Pancreas (tissue), 10 donors: Measurements from ENCODE around the gene RETREG1. TPM values are rescaled to one million over a fixed set of nuclear protein-coding genes. Genes with fewer than 3 reads are reported as not detected.

Experiments
- ATAC-seq, 4 donors: fragments of 200-7000 bp; cut with Tn5 transposase; one replicate each; pipeline versions ENCODE4 v1.8.0 to v1.9.1; 2020; ENCODE audit warnings: mild to moderate bottlenecking in 4 of 4, moderate library complexity in 4 of 4
- DNase-seq, 6 donors: peaks; one replicate each; pipeline ENCODE4 v3.0.0-alpha.2; 2020
- FAIRE-seq: peaks from 2 replicates; lab custom pipeline; 2012; peaks lifted over from hg19 to GRCh38; lab: Jason Lieb, UNC
- H3K27ac ChIP-seq, 4 donors: fragments of 200-600 bp; sonication (generic); 1 replicate in 3 of 4; 2 replicates in 1 of 4; pipeline versions ENCODE4 v1.5.0 to v1.8.0; 2020
- H3K27me3 ChIP-seq, 4 donors: fragments of 200-600 bp; one replicate each; pipeline ENCODE4 v1.8.0; 2021
- H3K36me3 ChIP-seq, 3 donors: fragments of 200-600 bp; sonication (generic) in 1 of 3; one replicate each; pipeline versions ENCODE4 v1.5.0 to v1.8.0; 2020 to 2021
- H3K4me1 ChIP-seq, 3 donors: fragments of 200-600 bp; one replicate each; pipeline ENCODE4 v1.8.0; 2021
- H3K4me3 ChIP-seq, 4 donors: fragments of 200-600 bp; sonication (generic) in 2 of 4; one replicate each; pipeline versions ENCODE4 v1.5.0 to v1.8.0; 2020 to 2021
- H3K9me3 ChIP-seq, 4 donors: fragments of 200-600 bp; one replicate each; pipeline ENCODE4 v1.8.0; 2021
- CTCF ChIP-seq, 4 donors: fragments of 200-600 bp; sonication (generic) in 3 of 4; IDR thresholded peaks; one replicate each; pipeline versions ENCODE4 v1.5.0 to v1.8.0; 2021; ENCODE audit warnings: antibody characterized with exemption in 4 of 4
- WGBS, 2 donors: extraction: QIAGEN DNeasy Blood & Tissue Kit; methylation state at CpG; one replicate each; pipeline ENCODE4 v1.1.7; 2013; 5-methylcytosine and 5-hydroxymethylcytosine counted together
- intact Hi-C, 3 donors: fragments of 100-400 bp; cut with DNase I; formaldehyde crosslinking; loops; one replicate each; pipeline versions ENCODE4 v1.11.1 to v1.14.2; 2022
- polyA plus RNA-seq, 2 donors: library from polyadenylated mRNA; stranded (reverse); fragments of 200-250 nt; gene quantifications; one replicate each; pipeline ENCODE4 v1.2.3, GENCODE V29; 2013
- total RNA-seq, 6 donors: library from RNA; stranded (reverse); fragmentation: NEBNext Ultra II Directional in 4 of 6; extraction: Animal tissue kit (Norgen Biotek cat#: 25700) in 4 of 6; gene quantifications; one replicate each; pipeline versions ENCODE4 v1.2.1 to v1.2.4, GENCODE V29; 2021 to 2023
- donor health status: healthy with polysubstance abuse.
- donor health status: DM: no; HTN: no; CAD: no; lungs with moderate emphysema.
- donor health status: DM: no; HTN: no; CAD: no.
- donor health status: control.
- donor health status: control.
- donor health status: Bipolar disorder and iron deficiency.
- donor health status: DM: yes; HTN: yes; CAD: no.
- donor health status: DM: no; HTN: no; CAD: no.
- donor health status: DM: no; HTN: no; CAD: no.
- donor health status: DM: yes; HTN: yes; CAD: no.

Gene RETREG1
- total and polyA plus RNA-seq, 8 donors: 5.3 to 22.6 (median 15.5) TPM

- no peaks in the 10 kb centered on the region for H3K9me3 ChIP-seq
- no peaks in the 10 kb centered on the region for H3K4me1 ChIP-seq
- H3K27me3 ChIP-seq: no peaks in the 10 kb centered on the region
- peak in 2 of 4 donors; percentile 46 to 54 for ATAC-seq
- FAIRE-seq: no peak
- H3K36me3 ChIP-seq: no peaks in the 10 kb centered on the region
- intact Hi-C loops: no loop called here
- H3K4me3 ChIP-seq: no peak overlapping the region
- WGBS, 2 donors: 56 to 57% methylated on average over 7 of the region's 7 CpGs
- TF ChIP-seq CTCF (IDR thresholded peaks at IDR 0.05): no peak
- peak in 1 of 6 donors; percentile 24 for DNase-seq
- no peak overlapping the region for H3K27ac ChIP-seq
These were observed 16.4 kb downstream of the RETREG1 start for GRCh38 chr5:16600397-16600796.

- no peaks in the 10 kb centered on the region for H3K36me3 ChIP-seq
- ATAC-seq (no peak), FAIRE-seq (no peak)
These were observed 18.7 kb downstream of the RETREG1 start for GRCh38 chr5:16597946-16598694.

GRCh38 chr5:16596581-16596940, 20.2 kb downstream of the RETREG1 start:
- ATAC-seq (no peak), FAIRE-seq (no peak), DNase-seq (no peak)
- 88 to 89% methylated on average over 5 of the region's 5 CpGs for WGBS, 2 donors
- no peaks in the 10 kb centered on the region for H3K4me1 ChIP-seq
- intact Hi-C loops: no loop called here
- TF ChIP-seq CTCF (IDR thresholded peaks at IDR 0.05): no peak
- no peaks in the 10 kb centered on the region for H3K36me3 ChIP-seq
- H3K27ac ChIP-seq: no peak overlapping the region
- H3K4me3 ChIP-seq: no peak overlapping the region
- H3K9me3 ChIP-seq: no peaks in the 10 kb centered on the region
- H3K27me3 ChIP-seq: no peaks in the 10 kb centered on the region

More at GRCh38 chr5:16597946-16598694, 18.7 kb downstream of the RETREG1 start:
- WGBS, 2 donors: 78 to 90% methylated on average over 10 of the region's 10 CpGs
- TF ChIP-seq CTCF (IDR thresholded peaks at IDR 0.05): no peak
- Histone ChIP-seq H3K4me3 (no peak overlapping the region), H3K4me1 (no peaks in the 10 kb centered on the region), H3K27me3 (no peaks in the 10 kb centered on the region), H3K9me3 (no peaks in the 10 kb centered on the region), H3K27ac (no peak overlapping the region)
- no peak for DNase-seq
- intact Hi-C loops: no loop called here

DNA sequence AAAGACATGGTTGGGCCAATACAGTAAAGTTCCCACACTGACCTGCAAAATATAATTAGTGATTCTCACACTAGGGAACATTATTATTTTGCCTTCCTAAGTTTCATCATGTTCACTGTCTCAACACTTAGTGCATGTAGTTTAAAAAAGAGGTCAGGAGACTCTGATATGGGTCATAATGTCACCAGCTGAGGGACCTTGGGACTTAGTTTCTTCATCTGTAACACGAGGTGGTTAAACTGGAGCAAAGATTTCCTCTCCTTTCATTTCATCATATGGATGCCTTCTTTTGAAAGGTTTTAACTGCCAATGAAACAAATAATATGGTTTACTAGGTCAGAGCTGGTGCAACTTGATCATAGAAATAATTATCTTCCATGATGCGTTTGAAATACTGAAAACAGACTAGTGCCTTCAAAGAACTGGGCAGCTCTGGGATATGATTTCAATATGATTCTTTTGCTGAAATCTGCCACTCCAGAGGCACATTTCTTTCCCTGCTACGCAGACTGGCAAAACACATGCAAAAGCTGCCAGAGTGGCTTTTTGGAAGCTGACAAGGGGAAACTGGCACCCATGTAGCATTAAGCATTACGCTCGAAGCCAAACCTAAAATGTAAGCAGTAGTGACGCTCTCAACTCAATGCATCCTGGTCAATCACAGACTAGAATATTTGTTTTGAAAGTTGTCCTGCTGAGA, 20.8 kb downstream of the RETREG1 start:
- FAIRE-seq: no peak

More for the DNA sequence above, 20.8 kb downstream of the RETREG1 start:
- Histone ChIP-seq H3K27me3 (no peaks in the 10 kb centered on the region), H3K9me3 (no peaks in the 10 kb centered on the region), H3K4me1 (no peaks in the 10 kb centered on the region), H3K4me3 (no peak overlapping the region), H3K36me3 (no peaks in the 10 kb centered on the region), H3K27ac (no peak overlapping the region)
- intact Hi-C loops: no loop called here
- DNase-seq (no peak), ATAC-seq (peak in 1 of 4 donors; percentile 17)
- WGBS, 2 donors: 87 to 90% methylated on average over 6 of the region's 6 CpGs
- no peak for TF ChIP-seq CTCF (IDR thresholded peaks at IDR 0.05)
